Measurements from ENCODE around the gene PACSIN1.

Gene PACSIN1

GRCh38 chr6:34528996-34529664 lies 63.3 kb downstream of the PACSIN1 start:
- no peak for DNase-seq

DNA sequence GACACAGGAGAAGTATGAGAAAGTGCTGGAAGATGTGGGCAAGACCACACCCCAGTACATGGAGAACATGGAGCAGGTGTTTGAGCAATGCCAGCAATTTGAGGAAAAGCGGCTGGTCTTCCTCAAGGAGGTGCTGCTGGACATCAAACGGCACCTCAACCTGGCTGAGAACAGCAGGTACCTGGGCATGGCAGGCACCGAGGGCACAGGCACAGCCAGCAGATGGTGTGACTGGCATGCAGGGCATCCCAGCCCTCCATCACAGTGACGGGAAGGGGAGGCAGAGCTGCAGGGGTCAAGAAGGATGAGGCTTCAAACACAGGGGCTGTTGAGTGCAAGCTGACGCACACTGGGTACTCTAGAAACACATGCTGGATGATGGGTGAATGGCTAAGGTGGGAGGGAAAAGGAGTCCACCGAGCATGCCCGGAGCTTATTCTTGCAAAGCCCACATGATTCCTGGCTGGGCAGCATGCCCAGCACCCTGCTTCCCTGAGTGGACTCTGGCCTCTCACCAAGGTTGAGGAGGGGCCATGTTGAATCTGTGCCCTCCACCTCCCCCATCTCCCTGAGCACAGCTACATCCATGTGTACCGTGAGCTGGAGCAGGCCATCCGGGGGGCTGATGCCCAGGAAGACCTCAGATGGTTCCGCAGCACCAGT lies 63.9 kb downstream of the PACSIN1 start:
- DNase-seq, result peak in 7 of 14 donors; percentile 13 to 78 (median 31)

- DNase-seq, result no peak
Observed at GRCh38 chr6:34530753-34531365, 65.0 kb downstream of the PACSIN1 start.

GRCh38 chr6:34531580-34532201 lies 65.8 kb downstream of the PACSIN1 start:
- DNase-seq, result peak in 9 of 14 donors; percentile 13 to 68 (median 38)

DNA sequence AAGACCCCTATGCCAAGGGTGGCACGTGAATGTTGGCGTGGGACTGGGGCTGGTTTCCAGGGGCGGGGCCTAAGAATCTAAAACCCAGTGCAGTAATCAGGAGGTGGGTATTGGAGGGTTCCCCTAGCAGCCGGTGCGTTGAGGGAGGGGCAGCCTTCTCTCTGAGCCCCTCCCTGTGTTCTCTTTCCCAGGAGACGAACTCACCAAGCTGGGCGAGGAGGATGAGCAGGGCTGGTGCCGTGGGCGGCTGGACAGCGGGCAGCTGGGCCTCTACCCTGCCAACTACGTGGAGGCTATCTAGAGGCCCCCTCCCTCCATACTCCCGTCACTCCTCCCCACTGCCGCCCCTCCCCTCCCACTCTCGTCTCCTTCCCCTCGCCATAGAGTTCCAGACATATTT lies 66.4 kb downstream of the PACSIN1 start:
- DNase-seq, result no peak

DNA sequence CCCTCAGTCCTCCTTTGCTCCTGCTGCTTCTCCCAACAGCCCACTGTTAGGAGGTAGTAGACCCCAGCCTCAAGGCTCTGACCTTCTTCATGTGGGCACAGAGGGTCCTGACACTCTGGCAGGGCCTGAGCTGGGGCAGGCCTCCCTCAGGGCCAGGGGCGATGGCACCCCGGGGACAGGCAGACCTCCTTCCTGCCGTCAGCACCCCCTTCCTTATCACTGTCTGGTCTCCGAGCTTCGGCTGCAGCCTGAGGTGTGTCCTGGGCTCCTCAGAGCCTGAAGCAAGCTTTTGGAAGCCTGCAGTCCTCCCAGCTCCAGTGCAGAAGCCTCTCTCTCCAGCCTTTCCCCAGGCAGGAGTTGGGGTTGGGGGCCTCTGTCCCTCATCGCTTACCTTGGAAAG lies 68.3 kb downstream of the PACSIN1 start:
- DNase-seq, result no peak

- no peak for DNase-seq
Observed at GRCh38 chr6:34534656-34535055, 68.8 kb downstream of the PACSIN1 start.

GRCh38 chr6:34535199-34535598 lies 69.3 kb downstream of the PACSIN1 start:
- no peak for DNase-seq

DNA sequence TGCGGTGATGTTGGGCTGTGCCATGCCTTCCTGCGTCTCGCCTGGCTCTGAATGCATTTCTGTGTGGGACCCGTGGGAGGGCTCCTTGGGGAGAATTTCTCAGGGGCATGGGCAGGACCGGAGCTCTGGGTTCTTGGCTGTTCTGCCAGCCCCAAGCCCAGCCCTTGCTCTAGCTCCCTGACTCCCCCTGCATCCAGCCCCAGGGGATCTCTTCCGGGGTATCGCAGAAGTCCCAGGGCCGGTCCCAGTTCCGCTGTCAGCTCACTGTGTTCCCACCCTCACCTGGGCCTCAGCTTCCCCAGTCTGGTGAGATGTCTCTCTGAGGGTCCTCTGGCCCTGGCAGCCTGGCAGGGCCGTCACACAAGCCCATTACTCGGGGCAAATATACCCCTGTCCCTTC lies 69.8 kb downstream of the PACSIN1 start:
- no peak for DNase-seq

GRCh38 chr6:34536251-34536958 lies 70.5 kb downstream of the PACSIN1 start:
- DNase-seq, result peak in 5 of 14 donors; percentile 6 to 37 (median 34)

DNA sequence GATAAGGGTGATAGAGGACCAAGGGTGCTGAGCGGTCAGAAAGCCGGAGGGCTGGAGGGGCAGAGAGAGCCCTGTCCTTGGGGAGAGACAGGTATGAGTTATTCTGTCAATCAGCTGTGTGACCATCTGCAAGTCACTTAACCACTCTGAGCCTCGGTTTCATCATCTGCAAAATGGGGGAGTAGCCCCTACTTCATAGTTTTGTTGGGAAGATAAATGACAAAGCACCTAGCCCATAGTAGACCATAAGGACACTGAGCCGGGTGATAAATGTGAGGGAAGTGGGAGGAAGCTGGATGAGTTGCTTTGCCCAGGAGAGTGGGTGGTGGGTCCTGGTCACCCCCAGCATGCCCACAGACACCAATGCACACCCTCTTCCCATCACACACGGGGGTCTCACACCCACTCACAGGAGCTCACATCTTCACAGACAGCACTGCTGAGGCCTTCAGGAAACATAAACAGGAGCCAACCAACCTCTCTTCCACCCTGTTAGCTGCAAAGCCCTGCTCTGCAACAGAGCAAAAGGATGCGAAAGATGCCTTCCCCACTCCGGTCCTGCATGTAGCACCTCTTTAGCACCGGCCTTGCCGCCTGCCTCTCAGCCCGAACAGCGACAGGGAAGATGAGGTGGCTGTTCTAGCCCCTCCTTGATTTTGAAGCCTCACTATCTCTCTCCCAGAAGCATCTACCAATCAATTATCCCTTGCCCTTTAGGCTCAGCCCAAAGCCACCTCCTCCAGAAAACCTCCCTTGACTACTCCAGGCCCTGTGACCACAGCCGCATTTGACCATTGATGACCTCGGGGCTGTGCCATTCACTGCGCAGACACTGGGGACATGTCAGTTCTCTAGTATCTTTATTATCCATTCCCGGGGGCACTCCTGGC lies 71.3 kb downstream of the PACSIN1 start:
- DNase-seq, result no peak

DNA sequence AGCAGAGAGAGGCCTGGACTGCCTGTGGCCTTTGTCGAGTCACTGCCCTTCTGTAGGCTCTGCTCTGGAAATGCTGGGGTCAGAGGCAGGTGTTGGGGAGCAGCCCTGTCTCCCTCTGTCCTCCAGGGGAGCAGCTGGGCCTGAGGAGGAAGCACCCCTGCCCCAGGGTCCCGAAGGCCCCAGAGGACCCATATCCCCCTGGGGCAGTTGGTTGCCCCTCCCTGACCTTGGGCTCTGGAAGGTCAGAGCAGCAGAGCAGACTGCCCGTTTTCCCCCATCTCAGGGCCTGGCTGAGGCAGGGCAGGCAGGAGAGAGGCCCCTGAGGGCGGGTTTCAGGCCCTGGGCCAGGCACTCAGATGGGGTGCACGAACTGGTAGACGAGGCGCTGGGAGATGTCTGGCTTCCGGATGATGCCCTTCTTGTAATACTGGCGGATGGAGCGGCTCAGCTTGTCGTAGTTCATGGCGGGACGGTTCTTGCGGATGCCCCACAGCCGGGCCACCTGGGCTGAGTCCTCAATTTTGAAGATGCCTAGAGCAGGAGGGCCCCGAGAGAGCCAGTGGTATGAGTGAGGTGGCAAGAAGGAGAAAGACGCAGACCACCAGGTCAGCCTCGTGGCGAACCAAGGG lies 72.2 kb downstream of the PACSIN1 start:
- no peak for DNase-seq

- no peak for DNase-seq
Observed at GRCh38 chr6:34538581-34538980, 72.7 kb downstream of the PACSIN1 start.

DNA sequence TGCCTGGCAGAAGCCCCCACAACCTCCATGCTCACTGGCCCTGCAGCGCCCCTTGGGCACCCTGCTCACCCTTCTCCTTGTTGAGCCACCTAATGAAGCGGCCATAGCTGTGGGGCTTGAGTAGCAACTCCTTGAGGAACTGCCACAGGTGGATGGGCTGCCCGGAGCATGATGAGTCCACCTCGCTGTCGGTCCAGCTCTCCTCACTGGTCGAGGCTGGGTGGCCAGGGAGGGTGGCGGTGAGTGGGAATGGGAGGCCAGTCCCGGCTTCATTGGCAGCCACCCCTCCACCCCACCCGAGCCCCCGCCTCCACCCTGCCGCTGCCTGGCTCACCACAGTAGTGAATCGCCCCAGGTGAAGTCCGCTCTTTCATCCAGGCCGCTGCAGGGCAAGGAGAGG lies 73.3 kb downstream of the PACSIN1 start:
- no peak for DNase-seq

DNA sequence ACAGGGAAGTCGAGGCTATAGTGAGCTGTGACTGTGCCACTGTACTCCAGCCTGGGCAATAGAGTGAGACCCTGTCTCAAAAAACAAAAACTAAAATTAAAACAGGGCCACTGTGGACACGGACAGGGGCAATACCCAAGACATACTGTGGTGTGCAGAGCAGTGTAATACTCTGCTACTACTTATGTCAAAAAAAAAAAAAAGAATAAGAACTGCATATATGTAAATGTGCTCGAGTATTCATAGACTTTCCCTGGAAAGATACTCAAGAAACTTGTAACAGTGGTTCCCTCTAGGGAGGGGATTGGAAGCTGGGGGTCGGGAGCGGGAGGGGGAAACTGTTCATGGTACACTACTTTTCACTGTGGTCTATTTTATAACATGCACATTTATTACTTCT lies 74.3 kb downstream of the PACSIN1 start:
- DNase-seq, result no peak

DNA sequence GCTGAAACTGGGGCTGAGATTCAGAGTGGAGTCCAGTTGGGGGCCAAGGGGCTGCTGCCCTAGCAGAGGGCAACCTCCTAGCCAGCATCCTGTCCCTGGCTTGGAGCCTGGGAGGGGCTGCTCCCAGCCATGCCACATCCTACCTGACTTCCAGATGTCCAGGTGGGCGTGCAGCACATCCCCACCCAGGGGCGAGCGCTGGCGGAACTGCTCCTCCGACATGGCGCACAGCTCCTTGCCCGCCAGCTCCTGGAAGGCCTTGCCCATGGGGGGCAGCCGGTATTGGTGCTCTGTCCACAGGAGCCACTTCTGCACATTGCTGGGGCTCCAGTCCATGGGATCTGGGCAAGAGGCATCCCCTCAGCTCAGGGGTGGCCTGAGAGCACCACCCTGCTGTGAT lies 75.0 kb downstream of the PACSIN1 start:
- no peak for DNase-seq

- no peak for DNase-seq
Observed at GRCh38 chr6:34543421-34543820, 77.5 kb downstream of the PACSIN1 start.

- no peak for DNase-seq
Observed at GRCh38 chr6:34544052-34544604, 78.3 kb downstream of the PACSIN1 start.

DNA sequence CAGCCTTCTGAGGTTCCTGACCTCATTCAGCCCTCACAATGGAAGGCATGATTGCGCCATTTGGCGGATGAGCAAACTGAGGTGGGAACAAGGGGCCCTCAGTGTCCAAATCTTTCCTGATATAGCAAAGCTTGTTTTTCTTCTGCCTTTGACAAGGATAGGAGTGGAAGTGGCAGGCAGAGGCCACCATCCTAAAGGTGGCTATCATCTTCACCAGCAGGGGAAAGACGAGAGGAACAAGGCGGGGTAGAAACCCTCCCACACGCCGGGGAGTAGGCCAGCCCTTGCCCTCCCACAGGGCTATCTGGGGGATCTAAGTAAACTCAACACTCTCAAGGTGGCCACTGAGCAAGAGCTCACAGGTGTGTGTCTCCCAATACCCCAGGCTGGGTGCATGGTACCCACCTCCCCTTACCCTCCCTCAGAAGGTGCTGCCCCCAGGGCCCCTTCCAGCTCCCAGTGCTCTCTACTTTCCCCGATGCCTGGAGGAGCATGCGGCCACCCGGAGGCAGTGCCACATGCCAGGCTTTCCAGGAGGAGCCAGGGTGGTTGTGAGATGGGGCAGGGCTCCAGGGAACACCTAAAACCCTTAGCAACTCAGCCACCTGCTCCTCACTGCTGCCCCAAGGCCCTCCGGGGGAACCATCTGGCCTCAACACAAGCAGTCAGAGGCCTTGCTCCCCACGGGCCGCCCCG lies 79.0 kb downstream of the PACSIN1 start:
- DNase-seq, result peak in 1 of 14 donors; percentile 37

Data from C1 segment of cervical spinal cord (tissue), 14 donors.